Measurements from ENCODE around the gene SEC14L1.

GRCh38 chr17:77153999-77154586 is 13.3 kb downstream of the SEC14L1 start:
- TF ChIP-seq, protein P1, sequence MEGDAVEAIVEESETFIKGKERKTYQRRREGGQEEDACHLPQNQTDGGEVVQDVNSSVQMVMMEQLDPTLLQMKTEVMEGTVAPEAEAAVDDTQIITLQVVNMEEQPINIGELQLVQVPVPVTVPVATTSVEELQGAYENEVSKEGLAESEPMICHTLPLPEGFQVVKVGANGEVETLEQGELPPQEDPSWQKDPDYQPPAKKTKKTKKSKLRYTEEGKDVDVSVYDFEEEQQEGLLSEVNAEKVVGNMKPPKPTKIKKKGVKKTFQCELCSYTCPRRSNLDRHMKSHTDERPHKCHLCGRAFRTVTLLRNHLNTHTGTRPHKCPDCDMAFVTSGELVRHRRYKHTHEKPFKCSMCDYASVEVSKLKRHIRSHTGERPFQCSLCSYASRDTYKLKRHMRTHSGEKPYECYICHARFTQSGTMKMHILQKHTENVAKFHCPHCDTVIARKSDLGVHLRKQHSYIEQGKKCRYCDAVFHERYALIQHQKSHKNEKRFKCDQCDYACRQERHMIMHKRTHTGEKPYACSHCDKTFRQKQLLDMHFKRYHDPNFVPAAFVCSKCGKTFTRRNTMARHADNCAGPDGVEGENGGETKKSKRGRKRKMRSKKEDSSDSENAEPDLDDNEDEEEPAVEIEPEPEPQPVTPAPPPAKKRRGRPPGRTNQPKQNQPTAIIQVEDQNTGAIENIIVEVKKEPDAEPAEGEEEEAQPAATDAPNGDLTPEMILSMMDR (IDR thresholded peaks at IDR 0.05) = no peak
- TF ChIP-seq POLR2AphosphoS5 (IDR thresholded peaks at IDR 0.05; ENCODE audit: low read depth, low read length) = no peak; the same call in 1 of the 2 replicates
- no peak for TF ChIP-seq SIN3A (IDR thresholded peaks at IDR 0.05; ENCODE audit: borderline replicate concordance, insufficient read depth, low read depth, low read length)
- no peak for TF ChIP-seq REST (IDR thresholded peaks at IDR 0.05; ENCODE audit: insufficient read depth in 1 of 2, low read depth in 2 of 2, low read length in 1 of 2)
- TF ChIP-seq TCF7L2 (IDR thresholded peaks at IDR 0.05; ENCODE audit: low read depth, low read length) = no peak
